UCSD-AML1 (cell line): ENCODE data around the gene CHST13.

ENCODE experiments used
- DNase-seq: peaks from one replicate; lab custom pipeline; 2025; ENCODE audit not compliant: unreplicated experiment; lab: John Stamatoyannopoulos, UW

CHST13 gene

DNA sequence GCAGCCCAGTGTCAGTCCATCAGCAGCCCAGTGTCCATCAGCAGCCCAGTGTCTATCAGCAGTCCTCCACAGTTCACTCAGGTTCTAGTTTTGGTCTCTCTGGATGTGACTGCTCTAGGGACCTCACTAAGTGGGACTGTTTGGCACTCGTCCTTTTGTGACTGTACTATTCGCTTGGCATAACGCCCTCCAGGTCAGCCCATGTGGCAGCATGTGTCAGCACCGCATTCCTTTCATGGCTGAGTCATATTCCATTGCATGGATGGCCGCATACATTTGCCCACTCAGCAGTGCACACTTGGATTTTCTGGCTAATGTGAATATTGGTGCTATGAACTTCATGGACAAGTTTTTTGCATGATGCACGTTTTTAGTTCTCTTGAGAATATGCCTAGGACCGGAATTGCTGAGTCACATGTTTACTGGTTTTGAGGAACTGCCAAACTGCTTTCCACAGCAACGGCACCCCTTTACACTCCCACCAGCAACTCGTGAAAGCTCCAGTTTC, 16.4 kb downstream of the CHST13 start:
- peak; percentile 40 for DNase-seq

GRCh38 chr3:126540951-126541627, 17.1 kb downstream of the CHST13 start:
- DNase-seq, result no peak

- DNase-seq, result no peak
Observed at GRCh38 chr3:126541628-126542339, 17.8 kb downstream of the CHST13 start.

- DNase-seq, result no peak
Observed at GRCh38 chr3:126542340-126543241, 18.6 kb downstream of the CHST13 start.

- DNase-seq, result no peak
Observed at GRCh38 chr3:126543457-126544061, 19.6 kb downstream of the CHST13 start.

- DNase-seq, result no peak
Observed at GRCh38 chr3:126544596-126545281, 20.8 kb downstream of the CHST13 start.

- DNase-seq, result no peak
Observed at GRCh38 chr3:126545544-126545943, 21.6 kb downstream of the CHST13 start.

DNA sequence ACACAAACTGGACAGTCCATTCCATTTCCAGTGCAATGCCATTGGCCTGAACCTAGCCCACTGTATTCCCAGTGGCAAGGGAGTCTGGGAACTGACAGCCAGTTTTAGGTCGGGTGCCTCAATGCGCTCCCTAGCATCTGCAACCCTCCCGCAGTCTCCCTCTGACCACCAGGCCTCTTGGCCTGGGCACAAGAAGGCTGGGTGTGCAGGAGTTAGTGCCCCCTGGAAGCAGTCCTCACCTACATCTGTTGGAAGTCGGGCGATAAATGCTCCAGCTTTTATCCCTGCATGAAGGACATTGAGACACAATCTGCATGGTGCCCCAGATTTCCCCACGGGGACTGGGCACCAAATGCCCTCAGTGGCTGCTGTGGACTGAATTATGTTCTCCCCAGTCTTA, 22.1 kb downstream of the CHST13 start:
- no peak for DNase-seq

DNA sequence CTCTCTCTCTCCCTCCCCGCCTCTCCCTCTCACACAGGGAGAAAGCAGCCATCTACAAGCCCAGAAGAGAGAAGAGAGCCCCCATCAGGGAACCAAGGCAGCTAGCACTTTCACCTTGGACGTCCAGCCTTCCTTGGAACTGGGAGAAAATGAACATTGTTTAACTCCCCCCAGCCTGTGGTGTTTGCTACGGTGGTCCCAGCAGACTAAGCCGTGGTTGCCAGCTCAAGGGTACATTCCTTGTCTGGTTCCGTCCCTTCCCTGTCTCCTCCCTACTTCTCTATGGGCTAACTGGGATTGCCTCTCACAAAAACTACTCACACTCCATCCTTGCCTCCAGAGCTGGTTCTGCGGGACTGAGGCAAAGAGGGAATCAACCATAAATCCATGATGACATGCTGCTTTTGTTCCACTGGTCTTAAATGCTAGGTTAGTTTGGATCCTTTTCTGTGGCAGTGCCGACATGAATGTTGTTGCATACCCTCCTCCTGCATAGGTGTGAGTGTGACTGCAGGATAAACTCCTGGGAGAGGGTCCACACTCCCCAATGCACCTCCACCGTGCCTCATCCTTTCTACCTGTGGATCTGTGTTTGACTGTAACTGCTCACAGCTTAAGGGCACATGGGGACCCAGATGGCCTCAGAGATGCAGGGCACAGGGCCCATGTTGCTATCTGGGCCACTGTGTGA, 22.7 kb downstream of the CHST13 start:
- DNase-seq, result no peak

- DNase-seq, result no peak
Observed at GRCh38 chr3:126547721-126548120, 23.8 kb downstream of the CHST13 start.

- no peak for DNase-seq
Observed at GRCh38 chr3:126548556-126549466, 24.9 kb downstream of the CHST13 start.

DNA sequence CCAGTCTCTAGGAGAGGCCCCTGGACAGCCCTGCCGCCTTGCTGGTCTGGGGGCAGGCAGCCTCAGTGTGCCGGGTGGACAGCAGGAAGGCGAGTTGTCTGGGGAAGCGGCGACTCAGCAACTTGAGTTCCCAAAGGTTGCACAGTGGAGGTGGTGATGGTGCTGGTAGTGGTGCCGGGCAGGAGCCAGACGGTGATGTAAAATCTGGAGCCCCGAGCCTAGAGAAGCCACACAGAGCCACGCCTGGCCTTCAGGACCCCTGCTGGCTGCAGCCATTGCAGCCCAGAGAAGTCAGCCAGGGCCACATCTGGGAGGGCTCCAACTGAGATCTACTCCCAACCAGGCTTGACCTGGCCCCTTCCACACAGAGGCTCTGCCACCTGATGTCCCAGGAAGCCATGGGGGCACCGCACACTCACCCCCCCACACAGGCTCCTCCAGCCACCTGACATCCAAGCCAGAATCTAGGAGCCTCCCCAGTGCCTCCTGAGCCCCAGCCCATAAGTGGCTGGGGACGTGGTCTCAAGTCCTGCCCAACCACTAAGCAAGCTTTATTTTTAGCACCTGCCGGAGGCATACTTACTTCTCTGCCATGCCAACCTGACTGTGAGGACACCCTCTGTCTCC, 26.0 kb downstream of the CHST13 start:
- no peak for DNase-seq

GRCh38 chr3:126550488-126551051, 26.6 kb downstream of the CHST13 start:
- no peak for DNase-seq

- no peak for DNase-seq
Observed at GRCh38 chr3:126551121-126551838, 27.3 kb downstream of the CHST13 start.

DNA sequence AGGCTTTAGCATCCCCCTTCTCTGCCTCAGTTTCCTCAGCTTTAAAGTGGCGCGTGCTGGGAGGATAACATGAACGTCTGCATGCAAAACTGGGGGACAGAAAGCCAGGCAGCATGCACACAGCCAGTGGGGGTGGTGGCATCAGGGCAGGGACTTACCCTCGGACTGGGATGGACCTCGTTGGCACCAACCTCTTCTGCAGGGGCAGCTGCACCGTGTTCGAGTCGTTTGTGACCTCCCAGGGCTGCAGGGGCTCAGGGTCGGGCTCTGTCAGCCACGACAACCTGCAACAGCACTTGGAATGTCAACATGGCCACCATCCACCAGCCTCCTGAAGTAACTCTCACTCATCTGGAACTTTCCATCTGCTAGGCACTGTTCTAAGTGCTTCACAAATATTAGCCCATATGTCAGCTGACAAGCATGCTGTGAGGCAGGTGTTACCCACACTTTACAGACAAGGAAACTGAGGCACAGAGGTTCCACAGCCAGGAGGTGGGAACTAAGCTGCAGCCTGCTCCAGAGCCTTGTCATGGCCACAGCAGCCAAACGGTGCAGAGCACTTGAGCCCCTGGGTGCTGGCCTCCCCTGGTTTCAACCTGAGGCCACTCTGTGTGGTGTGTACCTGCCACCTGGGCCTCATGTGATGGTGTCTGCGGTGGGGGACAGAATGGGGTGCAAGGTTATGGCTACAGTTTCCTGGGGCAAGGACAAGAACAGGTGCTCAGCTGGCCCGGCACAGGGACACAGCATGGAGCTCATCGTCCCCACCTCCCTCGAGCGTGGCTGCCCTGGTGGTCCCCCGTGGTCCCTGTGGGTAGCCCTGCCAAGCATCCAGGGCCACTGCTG, 28.1 kb downstream of the CHST13 start:
- no peak for DNase-seq

DNA sequence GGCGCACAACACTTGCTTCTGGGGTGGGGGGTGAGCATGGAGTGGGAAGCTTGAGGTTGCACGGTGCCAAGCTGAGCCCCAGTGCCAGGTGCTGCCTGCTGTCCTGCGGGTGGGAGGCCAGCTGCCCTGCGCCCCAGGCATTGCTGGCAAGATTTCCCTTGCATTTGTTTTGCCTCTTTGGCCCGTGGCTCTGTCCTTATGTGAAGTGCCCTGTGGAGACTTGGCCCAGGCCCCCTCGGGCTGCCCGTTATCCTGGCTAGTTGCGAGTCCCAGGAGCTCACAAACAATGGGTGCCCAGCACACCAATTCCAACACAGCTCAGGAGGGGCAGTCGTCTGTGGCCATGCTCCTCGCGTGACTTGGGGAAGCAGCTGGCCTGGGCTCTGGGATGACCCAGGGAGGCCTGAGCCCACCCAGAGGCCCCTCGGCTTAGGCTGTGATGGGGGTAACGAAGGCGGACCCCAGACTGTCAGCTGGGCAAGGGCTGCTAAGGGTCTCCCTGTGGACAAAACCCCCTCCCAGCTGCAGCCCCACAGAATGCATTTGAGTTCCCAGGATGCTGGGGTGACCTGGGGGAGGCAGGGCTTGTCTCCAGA, 28.8 kb downstream of the CHST13 start:
- DNase-seq, result no peak
